Measurements from ENCODE around the gene ATP5MC2. TPM values are rescaled to one million over a fixed set of nuclear protein-coding genes. Genes with fewer than 3 reads are reported as not detected.

The ATP5MC2 gene
- total and polyA plus RNA-seq, 9 of the 15 experiments (the other 6 are each of a cell fraction or from before 2014, with no cell fraction given): 314 to 1,208 (median 468) TPM

DNA sequence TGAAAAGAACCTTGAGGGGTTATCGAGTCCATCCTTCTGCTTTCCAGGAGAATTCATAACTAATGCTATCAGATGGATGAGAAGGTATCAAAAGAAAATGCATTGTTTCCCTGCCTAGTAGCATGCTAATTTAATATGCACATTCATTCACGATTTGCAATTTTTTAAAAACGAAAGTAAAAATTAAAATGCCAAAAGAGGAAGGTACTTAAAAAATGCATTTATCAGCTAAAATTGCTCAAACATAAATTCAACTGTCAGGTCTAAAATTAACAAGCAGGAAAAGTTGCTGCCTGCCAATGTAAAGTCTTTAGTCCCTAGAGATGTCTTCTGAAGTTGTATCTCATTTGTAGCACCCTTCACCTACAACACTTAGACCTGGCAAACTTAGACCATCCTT is 57.6 kb downstream of the ATP5MC2 start (continued):
- TF ChIP-seq NUFIP1 (IDR thresholded peaks at IDR 0.05; ENCODE audit: partially characterized antibody): no peak
- TF ChIP-seq HDGF (IDR thresholded peaks at IDR 0.05): no peak
- TF ChIP-seq HDAC1 (IDR thresholded peaks at IDR 0.05): no peak
- no peak for TF ChIP-seq GTF2E2 (tag; IDR thresholded peaks at IDR 0.05)
- no peak for TF ChIP-seq ZNF778 (CRISPR knock-in tag; IDR thresholded peaks at IDR 0.05)
- TF ChIP-seq RBM34 (IDR thresholded peaks at IDR 0.05; ENCODE audit: borderline replicate concordance, insufficient read depth, low read length): no peak
- TF ChIP-seq, protein P1, sequence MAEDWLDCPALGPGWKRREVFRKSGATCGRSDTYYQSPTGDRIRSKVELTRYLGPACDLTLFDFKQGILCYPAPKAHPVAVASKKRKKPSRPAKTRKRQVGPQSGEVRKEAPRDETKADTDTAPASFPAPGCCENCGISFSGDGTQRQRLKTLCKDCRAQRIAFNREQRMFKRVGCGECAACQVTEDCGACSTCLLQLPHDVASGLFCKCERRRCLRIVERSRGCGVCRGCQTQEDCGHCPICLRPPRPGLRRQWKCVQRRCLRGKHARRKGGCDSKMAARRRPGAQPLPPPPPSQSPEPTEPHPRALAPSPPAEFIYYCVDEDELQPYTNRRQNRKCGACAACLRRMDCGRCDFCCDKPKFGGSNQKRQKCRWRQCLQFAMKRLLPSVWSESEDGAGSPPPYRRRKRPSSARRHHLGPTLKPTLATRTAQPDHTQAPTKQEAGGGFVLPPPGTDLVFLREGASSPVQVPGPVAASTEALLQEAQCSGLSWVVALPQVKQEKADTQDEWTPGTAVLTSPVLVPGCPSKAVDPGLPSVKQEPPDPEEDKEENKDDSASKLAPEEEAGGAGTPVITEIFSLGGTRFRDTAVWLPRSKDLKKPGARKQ (CRISPR knock-in tag; IDR thresholded peaks at IDR 0.05): no peak
- no peak for TF ChIP-seq ZSCAN32 (CRISPR knock-in tag; IDR thresholded peaks at IDR 0.05)
- TF ChIP-seq GTF2F1 (IDR thresholded peaks at IDR 0.05; ENCODE audit: low read depth, low read length): no peak
- TF ChIP-seq ZNF239 (CRISPR knock-in tag; IDR thresholded peaks at IDR 0.05): no peak
- TF ChIP-seq GABPB1 (CRISPR knock-in tag; IDR thresholded peaks at IDR 0.05): no peak
- TF ChIP-seq ZNF764 (CRISPR knock-in tag; IDR thresholded peaks at IDR 0.05; ENCODE audit: low read depth): no peak
- TF ChIP-seq, protein P2, sequence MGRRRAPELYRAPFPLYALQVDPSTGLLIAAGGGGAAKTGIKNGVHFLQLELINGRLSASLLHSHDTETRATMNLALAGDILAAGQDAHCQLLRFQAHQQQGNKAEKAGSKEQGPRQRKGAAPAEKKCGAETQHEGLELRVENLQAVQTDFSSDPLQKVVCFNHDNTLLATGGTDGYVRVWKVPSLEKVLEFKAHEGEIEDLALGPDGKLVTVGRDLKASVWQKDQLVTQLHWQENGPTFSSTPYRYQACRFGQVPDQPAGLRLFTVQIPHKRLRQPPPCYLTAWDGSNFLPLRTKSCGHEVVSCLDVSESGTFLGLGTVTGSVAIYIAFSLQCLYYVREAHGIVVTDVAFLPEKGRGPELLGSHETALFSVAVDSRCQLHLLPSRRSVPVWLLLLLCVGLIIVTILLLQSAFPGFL (CRISPR knock-in tag; IDR thresholded peaks at IDR 0.05): no peak
- no peak for TF ChIP-seq SRSF7 (optimal IDR thresholded peaks at IDR 0.05; ENCODE audit: low read depth, low read length)
- peak; percentile 57 for TF ChIP-seq C11orf30 (IDR thresholded peaks at IDR 0.05; ENCODE audit: low read depth)
- no peak for TF ChIP-seq ZNF518B (CRISPR knock-in tag; IDR thresholded peaks at IDR 0.05)
- no peak for TF ChIP-seq ZNF699 (CRISPR knock-in tag; IDR thresholded peaks at IDR 0.05; ENCODE audit: insufficient replicate concordance)
- TF ChIP-seq RBM39 (optimal IDR thresholded peaks at IDR 0.05; ENCODE audit: low read depth, low read length): no peak
- no peak for TF ChIP-seq HNRNPL (IDR thresholded peaks at IDR 0.05; ENCODE audit: low read depth, low read length)
- TF ChIP-seq ZNF197 (CRISPR knock-in tag; IDR thresholded peaks at IDR 0.05; ENCODE audit: low read depth): no peak
- no peak for TF ChIP-seq TOE1 (IDR thresholded peaks at IDR 0.05; ENCODE audit: borderline replicate concordance)
- no peak for TF ChIP-seq TOE1 (CRISPR knock-in tag; IDR thresholded peaks at IDR 0.05; ENCODE audit: borderline replicate concordance, low read depth)
- no peak for TF ChIP-seq ZNF174 (CRISPR knock-in tag; IDR thresholded peaks at IDR 0.05)

Data from K562 (cell line).